Caco-2 (cell line): ENCODE results near the gene C1QL2. TPM values are rescaled to one million over a fixed set of nuclear protein-coding genes. Genes with fewer than 3 reads are reported as not detected.

Experiments
- BruUV-seq: library from RNA; stranded (reverse); fragments of 400-500 nt; replicated peaks from 2 replicates; lab custom pipeline; 2021; lab: Mats Ljungman, UMichigan
- CTCF ChIA-PET: fragments of 300-600 bp; sonication (Branson Sonifier 250); formaldehyde crosslinking; loops from one replicate; lab custom pipeline; 2022; ENCODE audit warnings: antibody characterized with exemption; lab: Charles Lee
- POLR2A ChIA-PET: fragments of 300-600 bp; sonication (Branson Sonifier 250); formaldehyde crosslinking; loops from one replicate; lab custom pipeline; 2022; ENCODE audit warnings: antibody characterized with exemption; lab: Charles Lee
- DNase-seq, 2 experiments: peaks; one replicate each; pipeline versions ENCODE4 v3.0.0 to v3.0.0-alpha.2; 2020 to 2022
- H3K27me3 ChIP-seq: replicated peaks from 2 replicates; pipeline ENCODE4 v1.6.0; 2011; ENCODE audit warnings: low read length; ENCODE audit not compliant: control insufficient read depth, insufficient read depth
- H3K36me3 ChIP-seq: 2 replicates; pipeline ENCODE4 v1.5.1; 2011; ENCODE audit warnings: low read length; ENCODE audit not compliant: control insufficient read depth, insufficient read depth
- H3K4me1 ChIP-seq: fragments of 250-450 bp; sonication (Bioruptor Pico); 2 replicates; pipeline ENCODE4 v1.5.1; 2020; ENCODE audit warnings: mild to moderate bottlenecking
- H3K4me3 ChIP-seq: 2 replicates; pipeline ENCODE4 v1.5.1; 2011; ENCODE audit warnings: low read depth, mild to moderate bottlenecking, control low read depth, low read length
- H3K9me3 ChIP-seq: fragments of 250-450 bp; sonication (Bioruptor Pico); 2 replicates; pipeline ENCODE4 v1.5.1; 2020; ENCODE audit warnings: mild to moderate bottlenecking, moderate library complexity
- H3K27ac Mint-ChIP-seq: one replicate; pipeline ENCODE4 v1.8.0; 2022; ENCODE audit warnings: mixed read lengths; ENCODE audit not compliant: unreplicated experiment
- H3K27me3 Mint-ChIP-seq: one replicate; pipeline ENCODE4 v1.8.0; 2022; ENCODE audit warnings: mixed read lengths; ENCODE audit not compliant: insufficient read depth, unreplicated experiment
- H3K36me3 Mint-ChIP-seq: one replicate; pipeline ENCODE4 v1.8.0; 2022; ENCODE audit warnings: mild to moderate bottlenecking, mixed read lengths; ENCODE audit not compliant: insufficient read depth, unreplicated experiment
- H3K4me1 Mint-ChIP-seq: one replicate; pipeline ENCODE4 v1.8.0; 2022; ENCODE audit warnings: low read depth, mixed read lengths; ENCODE audit not compliant: unreplicated experiment
- H3K4me3 Mint-ChIP-seq: one replicate; pipeline ENCODE4 v1.8.0; 2022; ENCODE audit warnings: mild to moderate bottlenecking, moderate library complexity, mixed read lengths; ENCODE audit not compliant: unreplicated experiment
- H3K9me3 Mint-ChIP-seq: one replicate; pipeline ENCODE4 v1.8.0; 2022; ENCODE audit warnings: mixed read lengths; ENCODE audit not compliant: unreplicated experiment
- intact Hi-C: fragments of 100-400 bp; cut with micrococcal nuclease; formaldehyde crosslinking; loops from one replicate; pipeline ENCODE4 v1.10.0; 2022; ENCODE audit not compliant: unreplicated experiment
- total RNA-seq: library from RNA; stranded (reverse); gene quantifications from 2 replicates; pipeline ENCODE4 v1.2.3, GENCODE V29; 2022
- TF ChIP-seq, protein P1 (sequence below), 2 experiments: fragments of 200-600 bp in 1 of 2; IDR thresholded peaks; 1 replicate in 1 of 2; 2 replicates in 1 of 2; pipeline versions ENCODE4 v1.5.1 to v1.8.0; 2011 to 2022; ENCODE audit warnings: antibody characterized with exemption in 1 of 2, control low read depth in 1 of 2, inconsistent platforms in 1 of 2, low read depth in 1 of 2, low read length in 1 of 2, mild to moderate bottlenecking in 1 of 2, moderate library complexity in 1 of 2; ENCODE audit not compliant: insufficient read depth in 1 of 2, severe bottlenecking in 1 of 2, unreplicated experiment in 1 of 2

Gene C1QL2
- total RNA-seq, 1 experiment from 2014 or later = not detected

DNA sequence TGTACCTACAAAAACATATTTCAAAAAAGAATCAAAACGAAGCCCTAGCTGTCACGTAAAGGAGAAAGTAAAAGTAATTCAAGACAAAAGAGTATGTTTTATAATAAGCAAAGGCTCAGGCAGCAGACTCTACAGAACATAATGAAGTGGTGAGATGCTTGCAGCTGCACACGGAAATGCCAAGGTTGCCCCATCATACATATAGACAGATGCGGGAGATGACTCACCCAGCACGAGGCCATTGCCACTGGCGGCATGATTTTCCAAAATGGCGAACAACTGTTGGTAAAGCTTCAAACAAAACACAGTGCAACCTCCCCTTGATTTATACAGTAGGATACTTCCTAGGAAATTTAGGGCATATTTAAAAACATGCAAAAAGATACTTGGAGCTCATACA, 26.0 kb upstream of the C1QL2 start:
- no peaks in the 10 kb centered on the region for H3K9me3 ChIP-seq
- ChIA-PET POLR2A (no interaction called here), CTCF (no interaction called here)
- Mint-ChIP-seq H3K36me3 (no peaks in the 10 kb centered on the region), H3K4me3 (no peak overlapping the region), H3K27ac (no peak overlapping the region), H3K9me3 (no peaks in the 10 kb centered on the region), H3K27me3 (no peaks in the 10 kb centered on the region), H3K4me1 (no peaks in the 10 kb centered on the region)
- no peaks in the 10 kb centered on the region for H3K36me3 ChIP-seq
- DNase-seq = no peak
- no peaks in the 10 kb centered on the region for H3K27me3 ChIP-seq
- H3K4me1 ChIP-seq = no peaks in the 10 kb centered on the region
- no peak overlapping the region for H3K4me3 ChIP-seq
- no TSS peak for BruUV-seq
- intact Hi-C loops = loop anchor here (5.0 kb wide), 1 partner anchor 108 kb away; no protein-coding TSS in a partner anchor
- TF ChIP-seq, protein P1, sequence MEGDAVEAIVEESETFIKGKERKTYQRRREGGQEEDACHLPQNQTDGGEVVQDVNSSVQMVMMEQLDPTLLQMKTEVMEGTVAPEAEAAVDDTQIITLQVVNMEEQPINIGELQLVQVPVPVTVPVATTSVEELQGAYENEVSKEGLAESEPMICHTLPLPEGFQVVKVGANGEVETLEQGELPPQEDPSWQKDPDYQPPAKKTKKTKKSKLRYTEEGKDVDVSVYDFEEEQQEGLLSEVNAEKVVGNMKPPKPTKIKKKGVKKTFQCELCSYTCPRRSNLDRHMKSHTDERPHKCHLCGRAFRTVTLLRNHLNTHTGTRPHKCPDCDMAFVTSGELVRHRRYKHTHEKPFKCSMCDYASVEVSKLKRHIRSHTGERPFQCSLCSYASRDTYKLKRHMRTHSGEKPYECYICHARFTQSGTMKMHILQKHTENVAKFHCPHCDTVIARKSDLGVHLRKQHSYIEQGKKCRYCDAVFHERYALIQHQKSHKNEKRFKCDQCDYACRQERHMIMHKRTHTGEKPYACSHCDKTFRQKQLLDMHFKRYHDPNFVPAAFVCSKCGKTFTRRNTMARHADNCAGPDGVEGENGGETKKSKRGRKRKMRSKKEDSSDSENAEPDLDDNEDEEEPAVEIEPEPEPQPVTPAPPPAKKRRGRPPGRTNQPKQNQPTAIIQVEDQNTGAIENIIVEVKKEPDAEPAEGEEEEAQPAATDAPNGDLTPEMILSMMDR (IDR thresholded peaks at IDR 0.05; ENCODE audit: insufficient read depth in 1 of 2, low read depth in 1 of 2, low read length in 1 of 2, severe bottlenecking in 1 of 2, unreplicated experiment in 1 of 2) = no peak

- Mint-ChIP-seq H3K9me3 (no peaks in the 10 kb centered on the region), H3K27ac (no peak overlapping the region), H3K27me3 (no peaks in the 10 kb centered on the region), H3K4me1 (no peaks in the 10 kb centered on the region), H3K4me3 (no peak overlapping the region), H3K36me3 (no peaks in the 10 kb centered on the region)
- TF ChIP-seq, protein P1 (IDR thresholded peaks at IDR 0.05; ENCODE audit: insufficient read depth in 1 of 2, low read depth in 1 of 2, low read length in 1 of 2, severe bottlenecking in 1 of 2, unreplicated experiment in 1 of 2) = no peak
- no peaks in the 10 kb centered on the region for H3K4me1 ChIP-seq
- no peaks in the 10 kb centered on the region for H3K36me3 ChIP-seq
- no peaks in the 10 kb centered on the region for H3K9me3 ChIP-seq
- intact Hi-C loops = loop anchor here (5.0 kb wide), 1 partner anchor 110 kb away; no protein-coding TSS in a partner anchor
- no peak overlapping the region for H3K4me3 ChIP-seq
- DNase-seq = no peak
- no peaks in the 10 kb centered on the region for H3K27me3 ChIP-seq
- POLR2A ChIA-PET = no interaction called here
- CTCF ChIA-PET = no interaction called here
- no TSS peak for BruUV-seq
Observed at GRCh38 chr2:119181791-119182445, 23.4 kb upstream of the C1QL2 start.

DNA sequence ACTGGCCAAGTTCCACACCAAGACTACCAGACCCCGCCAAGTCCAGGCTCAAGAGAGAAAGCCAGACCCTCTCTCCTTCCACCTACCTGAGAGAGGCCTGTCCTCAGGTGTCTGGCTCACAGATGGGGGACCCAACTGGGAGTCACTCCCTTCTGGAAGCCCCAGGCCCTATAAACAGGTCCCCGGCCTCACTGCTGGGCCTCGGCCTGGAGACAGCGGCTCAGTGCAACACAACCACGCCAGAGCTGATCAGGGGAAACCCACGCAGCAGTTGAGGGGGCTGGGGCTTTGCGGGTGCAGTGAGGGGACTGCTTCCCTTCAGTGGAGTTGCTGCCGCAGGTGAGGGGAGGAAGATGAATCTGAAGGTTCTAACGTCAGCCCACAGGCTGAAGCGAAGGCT, 22.8 kb upstream of the C1QL2 start:
- Histone ChIP-seq H3K36me3 (no peaks in the 10 kb centered on the region), H3K27me3 (no peaks in the 10 kb centered on the region), H3K4me3 (no peak overlapping the region), H3K4me1 (no peaks in the 10 kb centered on the region), H3K9me3 (no peaks in the 10 kb centered on the region)
- BruUV-seq = no TSS peak
- DNase-seq = no peak
- TF ChIP-seq, protein P1 (IDR thresholded peaks at IDR 0.05; ENCODE audit: insufficient read depth in 1 of 2, low read depth in 1 of 2, low read length in 1 of 2, severe bottlenecking in 1 of 2, unreplicated experiment in 1 of 2) = no peak
- Mint-ChIP-seq H3K4me3 (no peak overlapping the region), H3K4me1 (no peaks in the 10 kb centered on the region), H3K36me3 (no peaks in the 10 kb centered on the region), H3K27me3 (no peaks in the 10 kb centered on the region), H3K9me3 (no peaks in the 10 kb centered on the region), H3K27ac (no peak overlapping the region)
- intact Hi-C loops = loop anchor here (5.0 kb wide), 1 partner anchor 111 kb away; no protein-coding TSS in a partner anchor
- ChIA-PET CTCF (no interaction called here), POLR2A (no interaction called here)
